DND-41 (cell line): ENCODE data around the gene SLC45A1.

ENCODE experiments used
- CTCF ChIP-seq: IDR thresholded peaks from 2 replicates; pipeline ENCODE4 v1.5.1; 2012; ENCODE audit warnings: borderline replicate concordance, low read length, moderate library complexity, mild to moderate bottlenecking; ENCODE audit not compliant: poor library complexity, severe bottlenecking; ENCODE audit errors: extremely low read depth
- EZH2 ChIP-seq: IDR thresholded peaks from 3 replicates; pipeline ENCODE4 v1.6.1; 2012; ENCODE audit warnings: borderline replicate concordance, low read depth, mild to moderate bottlenecking, moderate library complexity, low read length, inconsistent platforms; ENCODE audit not compliant: severe bottlenecking

GRCh38 chr1:8390707-8391106, 72.8 kb downstream of the SLC45A1 start:
- TF ChIP-seq CTCF (no peak), EZH2 (no peak)
